GM12872 (cell line): ENCODE measurements around the gene SEMA5B.

Experiments
- TF ChIP-seq, protein P1 (sequence below): IDR thresholded peaks from 3 replicates; pipeline ENCODE4 v1.5.1; 2011; ENCODE audit warnings: low read depth, mild to moderate bottlenecking, low read length, moderate library complexity; ENCODE audit not compliant: insufficient read depth

Gene SEMA5B

DNA sequence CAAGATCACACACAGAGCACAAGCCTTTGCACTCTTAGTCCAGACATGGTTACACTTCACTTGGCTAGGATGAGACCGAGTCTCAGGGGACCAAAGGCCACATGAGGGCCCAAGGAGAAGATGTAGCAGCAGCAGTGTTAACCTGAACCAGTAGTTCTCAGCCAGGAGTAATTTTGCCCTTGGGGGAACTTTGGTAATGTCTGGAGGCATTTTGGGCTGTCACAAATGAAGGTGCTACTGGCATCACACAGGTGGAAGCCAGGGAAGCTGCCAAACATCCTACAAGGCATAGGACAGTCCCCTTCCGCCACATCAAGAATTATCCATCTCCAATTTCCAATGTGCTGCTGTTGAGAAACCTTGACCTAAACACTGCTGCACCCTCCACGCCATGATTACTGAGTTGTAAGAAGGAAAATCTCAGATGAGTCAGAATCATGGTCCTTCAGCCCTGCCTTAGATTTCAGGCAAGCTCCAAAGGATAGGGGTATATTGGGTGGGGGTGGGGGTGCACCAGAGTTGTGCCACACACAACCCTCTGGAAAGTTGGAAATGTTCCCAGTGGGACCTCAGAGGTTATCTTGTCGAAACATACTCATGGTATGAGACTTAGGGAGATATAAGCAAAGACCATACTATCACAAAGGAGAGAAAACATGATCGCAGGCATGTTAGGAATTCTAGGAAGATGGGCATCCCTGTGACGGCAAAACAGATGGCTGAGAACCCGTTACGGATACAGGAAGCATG lies 36.2 kb downstream of the SEMA5B start:
- TF ChIP-seq, protein P1, sequence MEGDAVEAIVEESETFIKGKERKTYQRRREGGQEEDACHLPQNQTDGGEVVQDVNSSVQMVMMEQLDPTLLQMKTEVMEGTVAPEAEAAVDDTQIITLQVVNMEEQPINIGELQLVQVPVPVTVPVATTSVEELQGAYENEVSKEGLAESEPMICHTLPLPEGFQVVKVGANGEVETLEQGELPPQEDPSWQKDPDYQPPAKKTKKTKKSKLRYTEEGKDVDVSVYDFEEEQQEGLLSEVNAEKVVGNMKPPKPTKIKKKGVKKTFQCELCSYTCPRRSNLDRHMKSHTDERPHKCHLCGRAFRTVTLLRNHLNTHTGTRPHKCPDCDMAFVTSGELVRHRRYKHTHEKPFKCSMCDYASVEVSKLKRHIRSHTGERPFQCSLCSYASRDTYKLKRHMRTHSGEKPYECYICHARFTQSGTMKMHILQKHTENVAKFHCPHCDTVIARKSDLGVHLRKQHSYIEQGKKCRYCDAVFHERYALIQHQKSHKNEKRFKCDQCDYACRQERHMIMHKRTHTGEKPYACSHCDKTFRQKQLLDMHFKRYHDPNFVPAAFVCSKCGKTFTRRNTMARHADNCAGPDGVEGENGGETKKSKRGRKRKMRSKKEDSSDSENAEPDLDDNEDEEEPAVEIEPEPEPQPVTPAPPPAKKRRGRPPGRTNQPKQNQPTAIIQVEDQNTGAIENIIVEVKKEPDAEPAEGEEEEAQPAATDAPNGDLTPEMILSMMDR = no peak

DNA sequence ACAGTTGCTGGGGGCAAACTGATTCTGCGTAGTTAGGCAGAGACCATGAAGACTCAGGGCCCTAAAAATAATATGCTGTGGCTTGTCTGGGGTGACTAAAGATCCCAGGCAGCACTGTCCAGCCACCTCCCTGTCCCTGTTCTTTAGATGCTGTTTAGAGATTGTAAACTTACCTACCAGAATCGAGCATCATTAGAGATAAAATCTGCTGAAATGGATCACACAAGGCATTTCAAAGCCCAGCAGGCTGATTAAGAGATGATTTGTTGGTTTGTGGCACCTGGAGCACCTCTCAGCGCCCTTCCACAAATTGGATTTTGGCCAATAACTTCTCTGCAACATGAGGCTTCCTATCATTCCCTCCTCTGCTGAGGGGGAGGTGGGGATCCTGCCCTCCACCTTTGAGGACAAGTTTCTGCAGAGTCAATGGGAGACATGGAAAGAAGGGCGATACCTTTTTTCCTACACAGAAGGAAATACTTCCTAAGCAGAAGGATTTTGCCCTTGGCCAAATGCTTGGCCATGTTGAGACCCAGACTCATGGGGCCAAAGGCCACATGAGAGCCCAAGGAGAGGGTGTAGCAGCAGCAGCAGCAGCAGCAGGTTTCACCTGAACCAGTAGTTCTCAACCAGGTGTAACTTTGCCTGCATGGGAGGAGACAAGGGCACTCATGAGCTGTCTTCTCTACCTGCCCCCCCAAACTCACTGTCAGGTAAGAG lies 37.5 kb downstream of the SEMA5B start:
- TF ChIP-seq, protein P1 = no peak

DNA sequence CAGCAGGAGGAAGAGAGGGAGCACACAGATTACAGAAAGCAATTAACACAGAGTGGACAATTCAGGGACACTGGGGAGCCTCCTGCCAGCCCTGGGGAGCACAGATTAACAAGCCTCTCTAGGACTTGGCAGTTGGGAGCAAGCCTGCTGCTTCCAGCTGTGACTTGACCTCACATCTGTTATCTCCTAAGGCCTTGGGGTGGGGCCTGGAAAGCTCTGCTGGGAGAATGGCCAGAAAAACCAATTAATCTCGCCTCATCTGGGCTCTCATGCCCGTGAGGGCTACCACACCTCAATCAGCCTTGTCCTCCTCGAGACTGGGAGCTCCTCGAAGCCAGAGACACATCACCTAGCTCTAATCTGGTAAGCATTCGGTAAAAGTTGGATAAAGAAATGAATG lies 39.1 kb downstream of the SEMA5B start:
- TF ChIP-seq, protein P1 = no peak

DNA sequence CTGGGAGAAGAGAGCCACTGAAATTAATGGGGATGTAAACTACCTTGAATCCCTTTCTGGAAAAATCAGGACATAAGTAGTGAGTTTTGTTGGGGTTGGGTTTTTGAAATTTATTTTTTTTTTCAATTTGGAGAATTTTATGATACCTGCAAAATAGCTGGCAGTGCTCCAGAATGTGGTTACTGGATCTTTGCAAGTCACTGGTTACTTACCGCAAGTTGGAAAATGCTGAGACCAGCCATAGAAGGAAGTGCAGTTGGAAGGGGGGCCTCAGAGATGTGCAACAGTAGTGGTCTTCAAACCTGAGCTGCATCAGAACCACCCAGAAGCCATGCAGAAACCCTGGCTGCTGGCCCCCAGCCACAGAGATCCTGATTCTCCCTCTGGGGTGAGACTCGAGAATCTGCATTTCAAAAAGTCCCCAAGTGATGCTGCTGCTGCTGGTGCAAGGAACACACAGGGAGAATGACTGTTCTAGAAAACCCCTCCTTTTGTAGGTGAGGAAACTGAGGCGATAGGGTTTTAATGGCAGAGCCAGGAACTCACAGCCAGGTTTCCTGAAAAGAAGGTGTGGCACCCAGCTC lies 39.7 kb downstream of the SEMA5B start:
- TF ChIP-seq, protein P1 = no peak

DNA sequence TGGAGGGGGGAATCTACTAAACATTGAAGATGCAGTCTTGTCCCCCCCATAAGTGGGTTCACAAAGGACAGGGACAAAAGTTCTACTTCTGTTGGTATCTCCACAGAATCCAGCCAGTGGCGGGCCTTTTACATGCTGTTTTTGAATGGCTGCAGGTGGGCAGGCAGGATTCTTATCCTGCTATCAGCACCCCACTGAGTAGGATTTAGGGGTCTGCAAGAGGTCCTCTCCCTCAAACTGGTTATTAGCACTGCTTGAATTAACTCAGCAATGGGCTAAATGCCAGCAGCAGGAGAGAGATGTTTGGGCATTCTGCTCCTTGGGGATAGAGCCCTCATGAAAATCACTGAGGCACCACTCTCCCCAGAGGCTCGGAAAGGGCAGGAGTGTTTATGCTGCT lies 40.3 kb downstream of the SEMA5B start:
- TF ChIP-seq, protein P1 = no peak

DNA sequence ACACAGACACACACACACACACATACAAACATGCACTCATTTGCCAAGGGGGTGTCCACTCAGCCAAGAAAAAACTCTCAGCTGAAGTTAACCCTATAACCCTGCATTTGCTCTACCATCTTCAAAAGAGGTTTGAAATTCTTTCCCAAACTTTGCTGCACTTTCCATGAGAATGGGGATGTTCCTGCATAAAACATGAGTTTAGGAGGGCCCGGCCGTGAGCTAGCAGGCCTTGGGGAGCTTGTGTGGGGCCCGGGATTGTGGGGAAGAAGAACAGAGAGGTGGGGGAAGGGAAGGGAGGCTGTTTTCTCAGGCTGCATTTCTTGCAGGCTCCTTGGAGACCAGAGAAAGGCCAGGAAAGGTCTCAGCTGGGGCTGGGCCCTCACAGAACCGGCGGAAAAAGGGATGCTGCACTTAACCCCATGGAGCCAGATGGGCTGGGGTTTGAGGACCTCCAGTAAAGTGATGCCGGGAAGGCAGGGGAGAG lies 40.8 kb downstream of the SEMA5B start:
- TF ChIP-seq, protein P1 = no peak

DNA sequence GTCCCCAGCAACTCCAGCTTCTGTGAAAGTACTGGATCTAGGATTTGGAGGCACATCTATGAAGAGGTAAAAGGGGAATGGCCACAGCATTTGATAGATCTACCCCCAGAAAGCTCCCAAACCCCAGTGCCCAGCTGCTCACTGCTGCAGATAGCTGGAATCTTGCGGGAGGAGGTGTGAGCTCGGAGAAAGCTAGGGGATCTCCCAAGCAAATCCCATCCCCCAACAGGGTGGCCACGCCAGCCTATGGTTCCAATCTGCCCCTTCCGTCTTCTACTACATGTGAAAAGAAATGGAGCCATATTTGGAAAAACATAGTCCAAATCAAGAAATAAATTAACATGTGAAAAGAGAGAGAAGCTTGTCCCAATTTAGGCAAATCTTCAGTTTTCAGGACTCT lies 42.0 kb downstream of the SEMA5B start:
- TF ChIP-seq, protein P1 = no peak
